ENCODE data around the gene CEP295NL. TPM values are rescaled to one million over a fixed set of nuclear protein-coding genes. Genes with fewer than 3 reads are reported as not detected.
A peak's percentile ranks its signal among the peaks of the same experiment; 100 is the strongest.

Gene CEP295NL
- total and polyA plus RNA-seq, 2 of the 8 experiments (the other 6 are each of a cell fraction or from before 2014, with no cell fraction given), result 0.06 to 2.0 TPM

DNA sequence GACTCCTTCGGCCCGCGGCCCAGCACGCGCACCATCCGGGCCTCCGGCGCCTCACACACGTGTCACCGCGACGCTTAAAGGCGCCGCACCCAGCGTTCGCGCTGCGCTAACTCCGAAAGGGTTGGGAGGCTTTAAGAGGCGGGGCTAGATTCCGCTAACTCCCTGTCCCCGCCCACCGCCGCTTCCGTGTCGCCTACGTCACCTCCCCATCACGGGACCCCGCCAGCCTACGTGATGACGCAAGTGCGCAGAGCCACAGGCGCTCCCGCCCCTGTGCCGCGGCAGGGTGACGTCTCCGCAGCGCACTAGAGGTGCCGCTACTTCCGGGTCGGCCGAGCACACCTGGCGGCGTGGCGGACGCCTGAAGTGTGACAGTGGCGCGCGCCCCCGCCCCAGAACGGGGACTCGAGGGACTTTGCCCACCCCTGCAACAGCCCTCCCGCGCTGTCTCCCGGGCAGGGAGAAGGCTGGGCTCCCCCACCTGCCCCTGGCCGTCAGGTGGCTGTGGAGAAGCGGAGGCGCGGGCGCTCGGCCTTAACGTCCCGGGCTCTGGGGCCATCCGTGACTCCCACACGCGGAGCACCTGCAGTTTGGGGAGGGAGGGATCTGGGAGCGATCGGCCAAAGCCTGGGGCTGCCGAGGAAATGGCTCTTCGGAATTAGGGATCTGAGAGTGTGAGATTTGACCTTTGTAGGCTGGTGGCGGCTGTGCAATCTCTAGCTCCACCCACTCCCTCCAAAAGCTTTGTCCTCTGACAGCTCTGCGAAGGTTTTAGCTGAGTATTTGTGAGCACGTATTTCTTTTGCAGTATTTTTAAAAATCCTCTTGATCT is 62.0 kb downstream of the CEP295NL start, which contains the start of gene USP36 (continued):
- TF ChIP-seq, protein P1, sequence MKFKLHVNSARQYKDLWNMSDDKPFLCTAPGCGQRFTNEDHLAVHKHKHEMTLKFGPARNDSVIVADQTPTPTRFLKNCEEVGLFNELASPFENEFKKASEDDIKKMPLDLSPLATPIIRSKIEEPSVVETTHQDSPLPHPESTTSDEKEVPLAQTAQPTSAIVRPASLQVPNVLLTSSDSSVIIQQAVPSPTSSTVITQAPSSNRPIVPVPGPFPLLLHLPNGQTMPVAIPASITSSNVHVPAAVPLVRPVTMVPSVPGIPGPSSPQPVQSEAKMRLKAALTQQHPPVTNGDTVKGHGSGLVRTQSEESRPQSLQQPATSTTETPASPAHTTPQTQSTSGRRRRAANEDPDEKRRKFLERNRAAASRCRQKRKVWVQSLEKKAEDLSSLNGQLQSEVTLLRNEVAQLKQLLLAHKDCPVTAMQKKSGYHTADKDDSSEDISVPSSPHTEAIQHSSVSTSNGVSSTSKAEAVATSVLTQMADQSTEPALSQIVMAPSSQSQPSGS (IDR thresholded peaks at IDR 0.05; ENCODE audit: low read length), result peak; percentile 93
- TF ChIP-seq FOSL1 (IDR thresholded peaks at IDR 0.05; ENCODE audit: insufficient read depth, low read depth, low read length) (no peak), NRF1 (IDR thresholded peaks at IDR 0.05; ENCODE audit: low read depth, low read length) (peak; percentile 4; the same call in 1 of the 2 replicates), CREB1 (IDR thresholded peaks at IDR 0.05) (peak; percentile 99), ZNF274 (IDR thresholded peaks at IDR 0.05; ENCODE audit: borderline replicate concordance, extremely low read depth, low read length) (no peak), RBBP5 (IDR thresholded peaks at IDR 0.05; ENCODE audit: borderline replicate concordance, low read depth, low read length) (no peak), BACH1 (IDR thresholded peaks at IDR 0.05; ENCODE audit: low read length) (peak; percentile 14; the same call in 1 of the 2 replicates)
- TF ChIP-seq, protein P2, sequence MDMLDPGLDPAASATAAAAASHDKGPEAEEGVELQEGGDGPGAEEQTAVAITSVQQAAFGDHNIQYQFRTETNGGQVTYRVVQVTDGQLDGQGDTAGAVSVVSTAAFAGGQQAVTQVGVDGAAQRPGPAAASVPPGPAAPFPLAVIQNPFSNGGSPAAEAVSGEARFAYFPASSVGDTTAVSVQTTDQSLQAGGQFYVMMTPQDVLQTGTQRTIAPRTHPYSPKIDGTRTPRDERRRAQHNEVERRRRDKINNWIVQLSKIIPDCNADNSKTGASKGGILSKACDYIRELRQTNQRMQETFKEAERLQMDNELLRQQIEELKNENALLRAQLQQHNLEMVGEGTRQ (IDR thresholded peaks at IDR 0.05; ENCODE audit: low read length), result peak; percentile 68

Other genes with a start within 250 kb of the CEP295NL start
- gene CYTH1, start 120.9 kb downstream of the CEP295NL start, total RNA-seq (2021; fragmentation: NEBNext Ultra II Directional; extraction: Animal tissue kit (Norgen Biotek cat#: 25700)), result 14.7 and 14.8 TPM in 2 replicates
- gene CYTH1, start 120.9 kb downstream of the CEP295NL start, polyA plus RNA-seq (2011; rRNA removed), result 12.8 and 13.8 TPM in 2 replicates
- gene USP36, start 62.4 kb downstream of the CEP295NL start, total RNA-seq (2021; fragmentation: NEBNext Ultra II Directional; extraction: Animal tissue kit (Norgen Biotek cat#: 25700)), result 65.8 and 67.7 TPM in 2 replicates
- 40.7 and 44.8 TPM in 2 replicates for gene USP36, start 62.4 kb downstream of the CEP295NL start, polyA plus RNA-seq (2011; rRNA removed)
- 42.7 and 43.3 TPM in 2 replicates for gene TIMP2, start 22.2 kb upstream of the CEP295NL start, total RNA-seq (2021; fragmentation: NEBNext Ultra II Directional; extraction: Animal tissue kit (Norgen Biotek cat#: 25700))
- gene TIMP2, start 22.2 kb upstream of the CEP295NL start, polyA plus RNA-seq (2011; rRNA removed), result 18.2 and 21.5 TPM in 2 replicates
- gene LGALS3BP, start 76.7 kb upstream of the CEP295NL start, total RNA-seq (2021; fragmentation: NEBNext Ultra II Directional; extraction: Animal tissue kit (Norgen Biotek cat#: 25700)), result 53.8 and 56.1 TPM in 2 replicates
- gene LGALS3BP, start 76.7 kb upstream of the CEP295NL start, polyA plus RNA-seq (2011; rRNA removed), result 61.6 and 87.5 TPM in 2 replicates
- 30.7 and 32.6 TPM in 2 replicates for gene CANT1, start 106.6 kb upstream of the CEP295NL start, total RNA-seq (2021; fragmentation: NEBNext Ultra II Directional; extraction: Animal tissue kit (Norgen Biotek cat#: 25700))
- 23.0 and 28.3 TPM in 2 replicates for gene CANT1, start 106.6 kb upstream of the CEP295NL start, polyA plus RNA-seq (2011; rRNA removed)
- 2.5 and 3.5 TPM in 2 replicates for gene C1QTNF1, start 121.0 kb upstream of the CEP295NL start, total RNA-seq (2021; fragmentation: NEBNext Ultra II Directional; extraction: Animal tissue kit (Norgen Biotek cat#: 25700))
- 1.5 and 2.1 TPM in 2 replicates for gene C1QTNF1, start 121.0 kb upstream of the CEP295NL start, polyA plus RNA-seq (2011; rRNA removed)
- 30.6 and 36.1 TPM in 2 replicates for gene ENGASE, start 171.6 kb upstream of the CEP295NL start, total RNA-seq (2021; fragmentation: NEBNext Ultra II Directional; extraction: Animal tissue kit (Norgen Biotek cat#: 25700))
- gene ENGASE, start 171.6 kb upstream of the CEP295NL start, polyA plus RNA-seq (2011; rRNA removed), result 9.3 and 18.8 TPM in 2 replicates

Data from H1 (cell line).